NCI-H524 (cell line): ENCODE measurements around the gene MAN2A1.

Source experiments
- DNase-seq, 2 experiments: peaks; one replicate each; lab custom pipeline; 2025; lab: John Stamatoyannopoulos, UW

The MAN2A1 gene

DNA sequence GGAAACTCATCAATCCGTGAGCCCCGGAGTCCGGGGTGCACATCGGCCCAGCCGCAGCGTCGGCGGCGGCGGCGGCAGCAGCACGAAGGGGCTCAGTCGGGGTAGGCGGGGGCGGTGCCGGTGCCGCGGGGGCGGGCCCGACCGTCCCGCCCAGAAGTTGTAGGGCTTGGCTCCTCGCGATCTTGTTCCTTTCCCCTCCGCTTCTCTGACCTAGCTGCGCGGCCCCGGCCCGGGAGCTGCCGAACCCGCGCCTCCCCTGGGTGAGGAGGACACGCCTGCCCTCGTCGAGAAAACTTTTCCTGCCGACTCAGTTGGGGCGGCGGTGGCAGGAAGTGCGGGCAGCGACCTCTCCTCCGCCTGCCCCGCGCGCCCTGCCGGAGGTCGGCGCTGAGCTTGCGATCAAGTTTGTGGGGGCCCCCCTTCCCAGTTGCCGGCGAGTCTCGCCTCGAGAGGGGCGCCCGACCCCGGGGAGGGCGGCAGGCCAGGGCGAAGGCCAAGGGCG lies at the start of gene MAN2A1:
Gene MAN2A1, plus strand, starts transcription at position 188 of the 502 bp plus-strand sequence. CDS start 491 bp downstream, outside the sequence.
- DNase-seq, result peak; percentile 56 to 68

DNA sequence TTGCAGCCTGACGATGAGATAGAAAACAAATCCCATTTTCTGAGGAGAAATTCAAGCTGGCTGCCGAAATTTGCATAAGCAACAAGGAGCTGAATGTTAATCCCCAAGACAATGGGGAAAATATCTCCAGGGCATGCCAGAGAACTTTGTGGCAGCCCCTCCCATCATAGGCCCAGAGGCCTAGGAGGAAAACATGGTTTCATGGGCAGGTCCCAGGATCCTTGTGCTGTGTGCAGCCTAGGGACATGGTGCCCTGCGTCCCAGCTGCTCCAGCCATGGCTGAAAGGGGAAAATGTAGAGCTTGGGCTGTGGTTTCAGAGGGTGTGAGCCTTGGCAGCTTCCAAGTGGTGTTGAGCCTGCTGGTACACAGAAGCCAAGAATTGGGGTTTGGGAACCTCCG lies 48.8 kb upstream of the MAN2A1 start:
- DNase-seq, result no peak

- DNase-seq, result no peak
These were observed 45.9 kb upstream of the MAN2A1 start for GRCh38 chr5:109643791-109644350.

DNA sequence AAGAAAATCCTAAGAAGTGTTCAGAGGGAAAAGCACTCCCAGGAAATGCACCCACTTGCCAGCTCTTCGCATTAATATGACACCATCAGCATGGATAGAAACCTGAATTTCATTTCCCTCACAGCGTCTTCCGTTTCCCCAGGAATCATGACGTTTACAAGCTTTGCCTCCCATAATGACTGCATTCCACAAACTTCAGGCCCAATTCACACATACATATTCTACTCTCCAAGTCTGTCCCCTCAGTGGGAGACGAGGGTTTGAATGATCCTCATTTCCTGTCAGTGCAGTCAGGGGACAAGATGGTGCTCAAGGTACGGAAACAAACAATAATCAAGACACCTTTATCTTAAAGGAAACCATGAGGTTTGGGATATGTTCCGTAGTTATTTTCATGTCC lies 44.9 kb upstream of the MAN2A1 start:
- DNase-seq, result no peak

- peak; percentile 94 to 97 for DNase-seq
These were observed 44.0 kb upstream of the MAN2A1 start for GRCh38 chr5:109645707-109646192.

DNA sequence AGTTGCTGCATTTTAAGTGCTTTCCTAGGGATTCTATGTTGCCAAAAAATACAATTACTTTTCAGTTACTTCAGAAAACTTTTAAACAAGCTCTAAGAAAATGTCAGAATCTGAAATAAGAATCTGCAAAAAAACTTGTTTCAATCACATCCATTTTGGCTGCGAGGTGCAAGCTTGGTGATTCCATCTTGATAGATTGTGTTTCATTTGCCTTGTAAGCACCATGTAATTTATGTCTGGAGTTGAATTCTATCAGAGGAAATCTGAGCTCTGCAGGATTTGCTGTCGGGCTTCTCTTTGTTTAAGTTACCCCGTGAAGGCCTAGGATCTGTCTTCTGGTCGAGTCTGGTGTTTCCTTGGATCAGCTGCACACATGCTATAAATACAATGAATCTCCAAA lies 40.4 kb upstream of the MAN2A1 start:
- no peak for DNase-seq

DNA sequence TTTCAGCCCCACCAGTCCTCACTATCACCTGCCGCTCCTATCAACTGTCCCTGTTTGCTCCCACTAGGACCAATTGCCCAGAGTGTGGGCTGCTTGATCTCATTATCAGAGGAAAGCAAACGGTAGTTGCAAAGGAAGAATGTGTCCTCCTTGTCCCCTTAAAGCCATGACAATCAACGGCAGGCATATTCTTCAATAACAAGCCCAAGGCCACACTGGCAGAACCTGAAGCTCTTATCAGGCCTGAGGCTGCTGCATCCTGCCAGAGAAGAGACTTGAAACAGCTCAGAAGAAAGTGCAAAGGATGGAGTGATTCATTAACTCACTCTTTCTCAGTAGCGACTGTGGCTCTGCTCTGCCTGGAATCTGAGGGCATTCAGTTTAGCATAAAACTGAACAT lies 39.2 kb upstream of the MAN2A1 start:
- no peak for DNase-seq

DNA sequence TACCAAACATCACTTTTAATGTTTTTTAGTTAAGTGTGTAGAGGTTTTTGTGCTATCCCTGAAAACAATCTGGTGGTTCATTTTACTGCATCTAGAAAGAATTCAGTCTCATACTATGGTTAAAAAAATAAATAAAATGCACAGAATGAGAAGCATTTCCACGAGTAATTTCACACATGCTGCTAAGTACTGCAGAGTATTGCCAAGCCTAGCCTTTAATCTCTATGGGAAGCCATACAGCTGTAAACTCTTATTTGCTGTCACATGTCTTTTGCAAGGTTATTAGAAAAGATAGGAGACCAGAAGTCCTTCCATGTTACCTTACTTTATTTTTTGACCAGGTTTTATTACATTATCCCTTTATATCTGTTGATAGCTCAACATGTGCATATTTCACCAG lies 37.6 kb upstream of the MAN2A1 start:
- no peak for DNase-seq

DNA sequence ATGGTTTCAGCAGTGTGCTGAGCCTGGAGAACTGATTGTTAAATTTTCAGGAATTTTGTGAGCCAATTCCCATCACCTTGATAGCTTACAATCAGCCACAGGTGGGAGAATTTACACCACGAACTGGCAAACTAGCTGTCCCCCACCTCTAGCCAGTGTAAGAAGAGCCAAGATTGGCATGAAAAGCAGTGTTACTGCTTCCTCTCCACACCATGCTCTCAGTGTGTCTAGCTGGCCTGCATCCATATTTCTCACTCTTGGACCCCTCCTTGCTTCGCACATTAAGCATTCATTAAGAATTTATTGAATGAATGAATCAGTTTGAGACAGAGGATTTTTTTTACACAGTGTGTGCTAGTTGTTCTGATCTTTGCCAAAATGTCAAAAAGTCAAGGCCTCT lies 36.7 kb upstream of the MAN2A1 start:
- no peak for DNase-seq

DNA sequence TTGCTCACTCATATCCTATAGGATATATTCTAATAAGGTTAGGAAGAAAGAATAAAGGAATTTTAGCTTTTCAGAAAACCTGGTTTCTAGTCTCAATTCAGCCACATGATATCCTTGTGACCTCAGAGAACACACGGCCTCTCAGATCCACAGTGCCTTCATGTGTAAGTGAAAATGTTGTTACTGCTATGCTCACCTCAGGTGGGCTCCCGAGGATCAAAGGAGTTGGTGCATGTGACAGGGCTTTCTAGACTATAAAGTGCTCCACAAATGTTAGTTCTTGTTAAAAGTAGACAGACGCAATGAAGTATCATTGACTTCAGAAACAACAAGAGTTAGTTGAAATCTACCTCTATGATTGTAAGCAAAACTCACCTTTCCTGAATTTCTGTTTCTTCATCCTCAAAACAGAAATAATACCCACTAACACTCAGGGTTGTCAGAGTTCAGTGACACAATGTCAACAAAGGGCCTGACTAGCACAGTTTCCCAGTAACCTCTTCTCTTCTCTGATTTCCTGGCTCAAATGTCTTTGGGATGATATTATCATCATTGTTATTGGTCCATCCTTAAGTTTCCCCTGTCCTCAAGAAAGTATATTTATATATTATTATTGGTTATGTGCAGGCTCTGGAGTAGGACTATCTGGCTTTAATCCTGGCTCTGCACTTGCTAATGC lies 36.0 kb upstream of the MAN2A1 start:
- DNase-seq, result no peak

DNA sequence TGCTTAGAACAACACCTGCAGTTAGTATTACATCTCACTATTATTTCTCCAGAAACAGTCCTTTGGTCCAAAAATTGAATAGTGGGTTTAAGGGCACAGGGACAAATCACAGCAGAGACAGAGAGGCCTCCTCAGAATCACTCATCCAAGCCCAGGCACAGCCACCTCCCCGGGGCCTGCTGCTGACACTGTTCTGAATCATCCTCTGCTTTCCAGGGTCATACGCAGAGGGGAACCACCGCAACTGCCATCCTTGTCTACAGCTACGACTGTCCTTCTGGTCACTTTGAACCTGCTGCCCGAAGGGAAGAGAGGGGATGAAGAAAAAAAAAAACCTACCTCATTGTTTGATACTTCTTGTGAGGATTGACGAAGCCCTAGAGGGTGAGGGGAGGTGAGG lies 35.3 kb upstream of the MAN2A1 start:
- no peak for DNase-seq

DNA sequence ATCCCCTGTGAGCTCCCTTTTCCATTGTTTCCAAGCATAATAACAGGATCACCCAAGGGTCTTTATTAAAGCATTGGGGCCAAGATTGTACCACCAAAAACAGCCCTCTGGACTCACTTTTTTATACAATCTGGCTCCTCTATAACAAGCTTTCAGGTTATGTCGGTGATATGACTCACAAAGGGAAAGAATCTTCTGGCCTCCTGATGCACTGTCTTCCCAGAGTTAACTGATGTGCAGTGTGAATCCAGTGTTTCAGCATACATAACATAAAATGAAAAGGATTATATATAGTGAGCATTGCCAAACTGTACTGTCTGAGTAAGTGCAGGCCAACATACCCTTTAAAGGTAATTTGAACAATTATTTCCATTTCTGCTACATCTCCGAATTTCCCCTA lies 33.9 kb upstream of the MAN2A1 start:
- no peak for DNase-seq

GRCh38 chr5:109656829-109657228 lies 32.9 kb upstream of the MAN2A1 start:
- DNase-seq, result no peak

DNA sequence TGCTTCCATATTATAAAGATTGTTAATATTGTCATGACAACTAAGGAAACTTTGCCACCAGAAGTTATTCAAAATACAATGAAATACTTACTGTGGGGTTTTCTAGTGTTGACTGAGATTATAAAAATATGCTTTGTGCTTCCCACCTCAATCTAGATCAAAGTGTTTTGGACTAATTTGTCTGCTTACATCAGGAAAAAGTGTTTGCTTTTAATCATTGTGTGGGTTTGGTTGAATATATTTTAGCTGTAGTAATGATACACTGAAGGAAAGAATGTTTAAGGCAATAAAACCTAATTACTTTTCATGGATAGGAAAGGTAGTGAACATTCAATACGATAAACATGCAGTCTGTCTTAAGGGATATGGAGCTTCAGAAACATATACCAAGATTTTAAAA lies 29.8 kb upstream of the MAN2A1 start:
- no peak for DNase-seq

DNA sequence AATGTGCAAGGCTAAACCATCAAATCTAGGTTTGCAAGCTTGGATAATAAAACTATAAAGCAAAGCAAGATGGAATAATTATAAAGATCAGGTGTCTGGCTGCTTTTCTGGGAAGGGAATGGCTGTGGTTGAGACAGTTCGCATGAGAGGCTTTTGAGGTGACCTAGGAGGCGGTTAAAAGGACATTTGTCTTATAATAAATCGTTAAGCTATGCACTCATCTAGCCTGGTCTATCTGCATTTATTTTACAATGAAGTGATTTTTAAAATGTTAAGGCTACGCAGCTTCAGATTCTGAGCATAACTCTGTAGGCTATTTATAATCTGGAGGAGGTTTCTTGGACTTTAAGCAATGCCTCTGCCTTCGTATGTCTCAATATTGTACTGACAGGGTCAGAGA lies 29.4 kb upstream of the MAN2A1 start:
- no peak for DNase-seq

DNA sequence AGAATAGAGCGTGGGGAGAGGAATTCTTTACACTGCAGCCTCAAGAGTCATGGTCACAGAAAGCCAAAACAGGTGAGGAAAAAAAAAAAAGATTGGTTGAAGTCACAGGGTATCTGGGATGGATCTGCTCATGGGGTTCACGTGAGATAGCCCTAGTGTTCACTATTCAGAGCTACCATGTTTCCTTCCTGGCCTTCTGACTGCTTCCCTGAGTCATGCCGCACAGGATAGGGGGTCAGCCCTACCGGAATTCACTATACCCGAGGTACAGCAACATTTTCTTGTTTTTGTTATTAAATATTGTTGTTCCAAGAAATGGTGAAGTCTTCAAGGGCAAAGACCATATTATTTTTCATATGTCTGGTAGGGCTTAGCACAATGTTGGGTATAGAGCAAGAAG lies 21.5 kb upstream of the MAN2A1 start:
- DNase-seq, result no peak

DNA sequence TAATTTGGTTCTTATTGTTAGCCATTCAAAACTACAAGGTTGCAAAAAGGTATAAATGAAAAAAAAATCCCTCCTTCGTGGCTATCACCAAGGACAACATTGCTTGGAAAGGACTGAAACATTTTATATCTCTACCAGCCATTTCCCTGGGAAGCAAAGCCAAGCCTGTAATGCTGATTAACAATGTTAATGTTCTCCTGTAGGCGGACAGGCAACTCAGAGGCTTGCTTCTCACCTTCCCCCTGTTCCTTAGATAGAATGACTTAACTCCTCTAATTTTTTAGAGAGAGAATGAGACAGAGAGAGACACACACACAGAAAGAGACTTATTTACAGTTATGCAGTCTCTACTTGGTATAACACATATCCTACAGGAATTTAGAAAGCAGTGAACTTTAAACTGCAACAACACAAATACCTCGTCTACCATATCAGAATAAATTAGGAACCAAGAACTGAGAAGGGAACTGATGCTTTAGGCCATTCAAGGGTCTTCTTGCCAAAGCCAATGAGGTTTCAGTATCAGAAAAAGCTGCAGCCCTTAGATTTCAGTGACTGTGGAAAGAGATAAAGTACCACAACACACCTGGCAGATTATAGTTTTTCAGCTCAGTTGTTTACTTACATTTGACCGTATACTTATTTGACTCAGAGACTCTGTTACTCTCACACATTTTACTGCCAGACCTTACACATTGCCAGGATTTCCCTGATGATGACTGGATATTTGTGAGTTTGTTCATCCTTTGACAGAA lies 20.9 kb upstream of the MAN2A1 start:
- DNase-seq, result no peak

GRCh38 chr5:109669991-109670706 lies 19.6 kb upstream of the MAN2A1 start:
- DNase-seq, result peak in 1 of 2 experiments; percentile 15

DNA sequence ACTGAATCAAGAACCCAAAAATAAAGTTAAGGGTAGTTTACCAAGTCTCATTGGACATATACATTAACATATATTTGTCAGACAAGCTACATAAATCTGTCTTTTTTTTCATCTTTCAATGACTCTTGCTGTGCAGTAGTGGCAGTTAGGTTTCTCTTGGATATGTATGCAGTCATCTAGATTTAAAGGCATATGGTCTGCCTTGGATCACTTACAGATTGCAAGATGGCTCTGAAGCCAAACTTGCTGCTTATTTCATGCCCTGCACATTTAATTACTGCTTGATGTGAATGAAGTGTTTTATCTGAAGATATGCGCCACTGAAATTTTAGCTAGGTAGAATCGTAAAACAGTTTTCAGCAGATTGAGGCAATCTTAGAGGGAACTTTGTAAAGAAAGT lies 18.6 kb upstream of the MAN2A1 start:
- no peak for DNase-seq

GRCh38 chr5:109674596-109674995 lies 15.1 kb upstream of the MAN2A1 start:
- no peak for DNase-seq

DNA sequence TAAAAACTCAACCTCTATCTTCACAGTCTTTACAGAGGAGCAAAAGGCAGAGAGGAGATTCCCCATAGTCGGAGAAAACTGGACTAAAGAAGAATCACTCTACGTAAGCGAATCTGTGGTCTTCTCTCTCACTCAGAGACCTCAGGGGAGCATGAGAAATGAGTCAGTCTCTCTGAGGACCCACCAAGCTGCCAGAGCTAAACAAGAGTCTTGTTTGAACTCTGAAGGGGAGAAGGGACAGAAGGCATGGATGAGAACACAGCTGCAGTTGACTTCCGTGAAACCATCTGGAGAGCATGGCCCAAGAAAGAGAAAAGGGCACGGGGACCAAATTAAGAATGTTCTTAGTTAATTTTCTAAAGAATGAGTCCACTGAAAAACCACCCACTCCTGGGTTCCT lies 12.8 kb upstream of the MAN2A1 start:
- peak in 1 of 2 experiments; percentile 6 for DNase-seq

DNA sequence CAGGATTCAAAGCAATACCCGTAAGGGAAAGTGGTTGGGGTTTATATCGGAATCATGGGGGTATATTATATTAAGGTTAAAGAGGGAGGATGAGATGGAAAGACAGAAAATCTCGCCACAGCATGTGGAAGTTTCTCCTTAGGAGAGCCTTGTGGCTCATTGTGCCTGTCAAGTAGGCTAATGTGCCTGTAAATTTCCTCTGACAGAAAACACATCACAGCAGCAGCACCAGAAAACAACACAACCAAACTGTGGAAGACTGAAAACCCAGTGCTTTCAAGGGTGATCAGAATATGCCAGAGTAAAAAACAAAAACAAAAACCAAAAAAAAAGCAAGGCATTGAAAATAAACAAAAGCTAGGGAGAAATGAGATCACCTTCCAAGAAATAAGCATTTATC lies 11.3 kb upstream of the MAN2A1 start:
- no peak for DNase-seq
